HEK293 (cell line): ENCODE measurements around the gene SLC25A36.

ENCODE experiments used
- CTCF ChIA-PET: fragments of 350-600 bp; formaldehyde crosslinking; extraction: SDS; loops from one replicate; lab custom pipeline; 2021; ENCODE audit warnings: antibody characterized with exemption; lab: Yijun Ruan, JAX
- POLR2A ChIA-PET: fragments of 300-600 bp; formaldehyde crosslinking; extraction: SDS; loops from one replicate; lab custom pipeline; 2020; ENCODE audit warnings: antibody characterized with exemption, inconsistent platforms; lab: Yijun Ruan, JAX
- H3K27ac ChIP-seq: fragments of 200-500 bp; sonication (Bioruptor generic); 2 replicates; pipeline ENCODE4 v1.5.1; 2014; ENCODE audit warnings: low read depth, low read length, control low read depth, inconsistent platforms; ENCODE audit errors: extremely low read depth
- H3K36me3 ChIP-seq, 2 experiments: fragments of 200-500 bp in 1 of 2; sonication (Bioruptor generic) in 1 of 2; 1 replicate in 1 of 2; 2 replicates in 1 of 2; pipeline ENCODE4 v1.5.1; 2014 to 2017; ENCODE audit warnings: inconsistent platforms in 2 of 2, low read length in 2 of 2; ENCODE audit not compliant: control insufficient read depth in 2 of 2, insufficient read depth in 1 of 2
- H3K4me1 ChIP-seq: fragments of 200-500 bp; sonication (Bioruptor generic); 2 replicates; pipeline ENCODE4 v1.5.1; 2014; ENCODE audit warnings: mild to moderate bottlenecking, low read length, inconsistent platforms; ENCODE audit not compliant: control insufficient read depth, insufficient read depth
- H3K4me3 ChIP-seq: 2 replicates; pipeline ENCODE4 v1.5.1; 2011; ENCODE audit warnings: low read depth, mild to moderate bottlenecking, control low read depth, low read length, moderate library complexity
- H3K9me3 ChIP-seq: fragments of 200-500 bp; sonication (Bioruptor generic); 2 replicates; pipeline ENCODE4 v1.5.1; 2014; ENCODE audit warnings: low read depth, low read length, inconsistent platforms; ENCODE audit not compliant: control insufficient read depth, insufficient read depth
- BCL11A ChIP-seq: fragments of 450-650 bp; formaldehyde crosslinking; IDR thresholded peaks from 2 replicates; pipeline ENCODE4 v1.5.1; 2016; ENCODE audit warnings: low read depth, missing biosample characterization, missing genetic modification characterization
- KLF9 ChIP-seq: fragments of 450-650 bp; formaldehyde crosslinking; IDR thresholded peaks from 2 replicates; pipeline ENCODE4 v1.5.1; 2016; ENCODE audit warnings: missing biosample characterization, missing genetic modification characterization, low read depth
- MYNN ChIP-seq: fragments of 450-650 bp; formaldehyde crosslinking; IDR thresholded peaks from 2 replicates; pipeline ENCODE4 v1.5.1; 2016; ENCODE audit warnings: missing biosample characterization, missing genetic modification characterization, borderline replicate concordance
- SP2 ChIP-seq: fragments of 450-650 bp; formaldehyde crosslinking; IDR thresholded peaks from 2 replicates; pipeline ENCODE4 v1.5.1; 2016; ENCODE audit warnings: missing biosample characterization, missing genetic modification characterization
- TCF7L2 ChIP-seq: IDR thresholded peaks from 2 replicates; pipeline ENCODE4 v1.6.1; 2011; ENCODE audit warnings: low read depth, mild to moderate bottlenecking, inconsistent platforms, low read length, moderate library complexity, borderline replicate concordance
- YY1 ChIP-seq: fragments of 450-650 bp; formaldehyde crosslinking; IDR thresholded peaks from 2 replicates; pipeline ENCODE4 v1.5.1; 2018; ENCODE audit warnings: missing biosample characterization, missing genetic modification characterization
- YY2 ChIP-seq: fragments of 450-650 bp; formaldehyde crosslinking; IDR thresholded peaks from 2 replicates; pipeline ENCODE4 v1.5.1; 2016; ENCODE audit warnings: missing biosample characterization, missing genetic modification characterization
- ZBTB8A ChIP-seq: fragments of 450-650 bp; formaldehyde crosslinking; IDR thresholded peaks from 2 replicates; pipeline ENCODE4 v1.5.1; 2016; ENCODE audit warnings: missing biosample characterization, missing genetic modification characterization
- ZFP69B ChIP-seq: fragments of 450-650 bp; formaldehyde crosslinking; IDR thresholded peaks from 2 replicates; pipeline ENCODE4 v1.5.1; 2016; ENCODE audit warnings: missing biosample characterization, missing genetic modification characterization
- ZNF112 ChIP-seq: fragments of 450-650 bp; formaldehyde crosslinking; IDR thresholded peaks from 2 replicates; pipeline ENCODE4 v1.5.0; 2017; ENCODE audit warnings: missing biosample characterization, missing genetic modification characterization
- ZNF132 ChIP-seq: fragments of 450-650 bp; formaldehyde crosslinking; IDR thresholded peaks from 2 replicates; pipeline ENCODE4 v1.5.1; 2017; ENCODE audit warnings: missing biosample characterization, missing genetic modification characterization, borderline replicate concordance
- ZNF133 ChIP-seq: fragments of 450-650 bp; formaldehyde crosslinking; IDR thresholded peaks from 2 replicates; pipeline ENCODE4 v1.5.1; 2016; ENCODE audit warnings: missing biosample characterization, missing genetic modification characterization
- ZNF146 ChIP-seq: fragments of 450-650 bp; formaldehyde crosslinking; IDR thresholded peaks from 2 replicates; pipeline ENCODE4 v1.5.1; 2016; ENCODE audit warnings: missing biosample characterization, missing genetic modification characterization
- ZNF175 ChIP-seq: fragments of 450-650 bp; formaldehyde crosslinking; IDR thresholded peaks from 2 replicates; pipeline ENCODE4 v1.5.1; 2016; ENCODE audit warnings: missing biosample characterization, missing genetic modification characterization
- ZNF2 ChIP-seq: fragments of 450-650 bp; formaldehyde crosslinking; IDR thresholded peaks from 2 replicates; pipeline ENCODE4 v1.5.1; 2016; ENCODE audit warnings: missing biosample characterization, missing genetic modification characterization
- ZNF248 ChIP-seq: fragments of 450-650 bp; formaldehyde crosslinking; IDR thresholded peaks from 2 replicates; pipeline ENCODE4 v1.5.1; 2017; ENCODE audit warnings: missing biosample characterization, missing genetic modification characterization
- ZNF449 ChIP-seq: fragments of 450-650 bp; formaldehyde crosslinking; IDR thresholded peaks from 2 replicates; pipeline ENCODE4 v1.5.1; 2017; ENCODE audit warnings: missing biosample characterization, mild to moderate bottlenecking, missing genetic modification characterization, moderate library complexity
- ZNF521 ChIP-seq: fragments of 450-650 bp; formaldehyde crosslinking; IDR thresholded peaks from 2 replicates; pipeline ENCODE4 v1.5.1; 2017; ENCODE audit warnings: missing biosample characterization, mild to moderate bottlenecking, missing genetic modification characterization
- ZNF544 ChIP-seq: fragments of 450-650 bp; formaldehyde crosslinking; IDR thresholded peaks from 2 replicates; pipeline ENCODE4 v1.5.0; 2017; ENCODE audit warnings: missing biosample characterization, missing genetic modification characterization
- ZNF558 ChIP-seq: fragments of 450-650 bp; formaldehyde crosslinking; IDR thresholded peaks from 2 replicates; pipeline ENCODE4 v1.5.1; 2016; ENCODE audit warnings: missing biosample characterization, missing genetic modification characterization
- ZNF571 ChIP-seq: fragments of 450-650 bp; formaldehyde crosslinking; IDR thresholded peaks from 2 replicates; pipeline ENCODE4 v1.5.0; 2017; ENCODE audit warnings: missing biosample characterization, missing genetic modification characterization
- ZNF830 ChIP-seq: fragments of 450-650 bp; IDR thresholded peaks from 2 replicates; pipeline ENCODE4 v1.5.0; 2018; ENCODE audit warnings: missing biosample characterization, missing genetic modification characterization, low read depth, mild to moderate bottlenecking, moderate library complexity
- ZSCAN30 ChIP-seq: fragments of 450-650 bp; IDR thresholded peaks from 2 replicates; pipeline ENCODE4 v1.5.1; 2018; ENCODE audit warnings: missing biosample characterization, mild to moderate bottlenecking, missing genetic modification characterization, moderate library complexity
- TF ChIP-seq, protein P1 (sequence below): sonication (generic); formaldehyde crosslinking; IDR thresholded peaks from 2 replicates; pipeline ENCODE4 v1.8.1; 2022; ENCODE audit warnings: mild to moderate bottlenecking, moderate library complexity, missing genetic modification reagents
- TF ChIP-seq, protein P2 (sequence below): fragments of 450-650 bp; formaldehyde crosslinking; IDR thresholded peaks from 2 replicates; pipeline ENCODE4 v1.5.1; 2016; ENCODE audit warnings: missing biosample characterization, missing genetic modification characterization
- TF ChIP-seq, protein P3 (sequence below): fragments of 450-650 bp; formaldehyde crosslinking; IDR thresholded peaks from 2 replicates; pipeline ENCODE4 v1.5.1; 2016; ENCODE audit warnings: missing biosample characterization, missing genetic modification characterization

The SLC25A36 gene

DNA sequence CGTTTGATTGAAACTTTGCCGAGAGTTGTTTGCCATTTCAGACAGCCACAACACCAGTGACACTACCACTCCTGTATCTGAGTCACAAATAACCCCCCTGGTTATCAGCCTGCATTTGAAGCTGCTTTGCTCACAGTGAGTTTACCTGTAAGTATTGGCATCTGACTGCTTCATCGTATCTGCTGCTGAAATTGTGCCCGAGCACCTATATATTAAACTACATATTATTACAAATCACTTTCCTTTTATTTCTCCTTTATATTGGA lies 70.3 kb downstream of the SLC25A36 start:
- H3K9me3 ChIP-seq = no peaks in the 10 kb centered on the region
- ChIA-PET CTCF (interaction anchor here (0.6 to 4.1 kb wide), 22 partner anchors 8 to 258 kb away, joined by 3 to 24 read pairs (median 4); no protein-coding TSS in a partner anchor), POLR2A (no interaction called here)
- TF ChIP-seq ZNF544 (no peak), ZNF133 (tag by site-specific recombination) (no peak), ZNF175 (tag by site-specific recombination) (no peak), YY1 (tag by site-specific recombination) (no peak), BCL11A (tag by site-specific recombination) (no peak), ZBTB8A (tag by site-specific recombination) (no peak), ZNF449 (no peak), ZNF112 (no peak), ZNF521 (tag by site-specific recombination) (no peak), TCF7L2 (no peak), ZSCAN30 (no peak)
- TF ChIP-seq, protein P1, sequence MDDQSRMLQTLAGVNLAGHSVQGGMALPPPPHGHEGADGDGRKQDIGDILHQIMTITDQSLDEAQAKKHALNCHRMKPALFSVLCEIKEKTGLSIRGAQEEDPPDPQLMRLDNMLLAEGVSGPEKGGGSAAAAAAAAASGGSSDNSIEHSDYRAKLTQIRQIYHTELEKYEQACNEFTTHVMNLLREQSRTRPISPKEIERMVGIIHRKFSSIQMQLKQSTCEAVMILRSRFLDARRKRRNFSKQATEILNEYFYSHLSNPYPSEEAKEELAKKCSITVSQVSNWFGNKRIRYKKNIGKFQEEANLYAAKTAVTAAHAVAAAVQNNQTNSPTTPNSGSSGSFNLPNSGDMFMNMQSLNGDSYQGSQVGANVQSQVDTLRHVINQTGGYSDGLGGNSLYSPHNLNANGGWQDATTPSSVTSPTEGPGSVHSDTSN (CRISPR knock-in tag) = no peak
- no peak overlapping the region for H3K4me3 ChIP-seq
- H3K36me3 ChIP-seq = no peaks in the 10 kb centered on the region
- H3K4me1 ChIP-seq = no peaks in the 10 kb centered on the region
- no peak overlapping the region for H3K27ac ChIP-seq

- no peak overlapping the region for H3K4me3 ChIP-seq
- ChIA-PET CTCF (interaction anchor here (0.6 to 4.1 kb wide), 18 partner anchors 8 to 483 kb away, joined by 3 to 24 read pairs (median 4); no protein-coding TSS in a partner anchor), POLR2A (no interaction called here)
- H3K27ac ChIP-seq = no peak overlapping the region
- no peaks in the 10 kb centered on the region for H3K4me1 ChIP-seq
- no peaks in the 10 kb centered on the region for H3K9me3 ChIP-seq
- TF ChIP-seq ZNF248 (tag by site-specific recombination) = no peak
- TF ChIP-seq ZNF146 = no peak
- no peak for TF ChIP-seq ZNF175 (tag by site-specific recombination)
- TF ChIP-seq SP2 (tag by site-specific recombination) = no peak
- TF ChIP-seq ZBTB8A (tag by site-specific recombination) = no peak
- no peak for TF ChIP-seq ZFP69B (tag by site-specific recombination)
- TF ChIP-seq ZNF558 (tag by site-specific recombination) = no peak
- no peak for TF ChIP-seq ZNF2 (tag by site-specific recombination)
- no peak for TF ChIP-seq KLF9
- TF ChIP-seq, protein P2, sequence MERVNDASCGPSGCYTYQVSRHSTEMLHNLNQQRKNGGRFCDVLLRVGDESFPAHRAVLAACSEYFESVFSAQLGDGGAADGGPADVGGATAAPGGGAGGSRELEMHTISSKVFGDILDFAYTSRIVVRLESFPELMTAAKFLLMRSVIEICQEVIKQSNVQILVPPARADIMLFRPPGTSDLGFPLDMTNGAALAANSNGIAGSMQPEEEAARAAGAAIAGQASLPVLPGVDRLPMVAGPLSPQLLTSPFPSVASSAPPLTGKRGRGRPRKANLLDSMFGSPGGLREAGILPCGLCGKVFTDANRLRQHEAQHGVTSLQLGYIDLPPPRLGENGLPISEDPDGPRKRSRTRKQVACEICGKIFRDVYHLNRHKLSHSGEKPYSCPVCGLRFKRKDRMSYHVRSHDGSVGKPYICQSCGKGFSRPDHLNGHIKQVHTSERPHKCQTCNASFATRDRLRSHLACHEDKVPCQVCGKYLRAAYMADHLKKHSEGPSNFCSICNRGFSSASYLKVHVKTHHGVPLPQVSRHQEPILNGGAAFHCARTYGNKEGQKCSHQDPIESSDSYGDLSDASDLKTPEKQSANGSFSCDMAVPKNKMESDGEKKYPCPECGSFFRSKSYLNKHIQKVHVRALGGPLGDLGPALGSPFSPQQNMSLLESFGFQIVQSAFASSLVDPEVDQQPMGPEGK (tag by site-specific recombination) = no peak
- no peaks in the 10 kb centered on the region for H3K36me3 ChIP-seq
Observed at GRCh38 chr3:141012571-141012970, 70.9 kb downstream of the SLC25A36 start.

DNA sequence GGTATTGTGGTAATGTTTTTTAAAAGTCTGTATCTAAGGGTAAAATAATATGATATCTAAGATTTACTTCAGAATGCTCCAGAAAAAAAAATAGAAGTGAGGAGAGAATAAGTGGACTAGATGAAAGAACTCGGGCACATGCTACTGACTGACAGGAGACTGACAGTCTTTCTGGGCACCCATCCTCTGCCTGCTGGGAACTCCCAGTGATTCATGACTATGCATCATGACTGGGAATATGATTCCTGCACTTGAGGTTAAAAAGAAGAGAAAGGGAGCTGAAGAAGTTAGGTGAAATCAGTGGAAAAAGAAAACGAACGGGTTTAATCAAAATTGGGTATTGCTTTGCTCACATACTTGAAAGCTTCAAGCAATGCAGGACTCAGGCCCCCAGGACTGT lies 73.8 kb downstream of the SLC25A36 start:
- H3K4me3 ChIP-seq = no peak overlapping the region
- H3K9me3 ChIP-seq = no peaks in the 10 kb centered on the region
- CTCF ChIA-PET = interaction anchor here (0.6 to 2.9 kb wide), 3 partner anchors 15 to 151 kb away, joined by 4 to 8 read pairs (median 5); no protein-coding TSS in a partner anchor
- H3K27ac ChIP-seq = no peak overlapping the region
- H3K36me3 ChIP-seq = no peaks in the 10 kb centered on the region
- POLR2A ChIA-PET = no interaction called here
- H3K4me1 ChIP-seq = no peaks in the 10 kb centered on the region
- TF ChIP-seq ZNF830 (tag by site-specific recombination) (no peak), MYNN (tag by site-specific recombination) (no peak), YY2 (tag by site-specific recombination) (no peak), ZNF571 (no peak), ZNF132 (tag by site-specific recombination) (no peak)
- TF ChIP-seq, protein P3, sequence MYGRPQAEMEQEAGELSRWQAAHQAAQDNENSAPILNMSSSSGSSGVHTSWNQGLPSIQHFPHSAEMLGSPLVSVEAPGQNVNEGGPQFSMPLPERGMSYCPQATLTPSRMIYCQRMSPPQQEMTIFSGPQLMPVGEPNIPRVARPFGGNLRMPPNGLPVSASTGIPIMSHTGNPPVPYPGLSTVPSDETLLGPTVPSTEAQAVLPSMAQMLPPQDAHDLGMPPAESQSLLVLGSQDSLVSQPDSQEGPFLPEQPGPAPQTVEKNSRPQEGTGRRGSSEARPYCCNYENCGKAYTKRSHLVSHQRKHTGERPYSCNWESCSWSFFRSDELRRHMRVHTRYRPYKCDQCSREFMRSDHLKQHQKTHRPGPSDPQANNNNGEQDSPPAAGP (tag by site-specific recombination) = no peak
